MM.1S (cell line): ENCODE results near the gene RCN2.
A peak's percentile ranks its signal among the peaks of the same experiment; 100 is the strongest.

Experiments
- DNase-seq: peaks from one replicate; pipeline ENCODE4 v3.0.0-alpha.2; 2015
- H2AFZ ChIP-seq: fragments of 300-600 bp; sonication (generic); 2 replicates; pipeline ENCODE4 v1.6.0; 2016; ENCODE audit warnings: antibody characterized with exemption, low read length
- H3F3A ChIP-seq: fragments of 300-600 bp; sonication (generic); 2 replicates; pipeline ENCODE4 v1.6.1; 2016; ENCODE audit warnings: mild to moderate bottlenecking, antibody characterized with exemption, low read length, moderate library complexity, mixed read lengths; ENCODE audit not compliant: insufficient read depth
- H3K27ac ChIP-seq: fragments of 300-600 bp; sonication (generic); 2 replicates; pipeline ENCODE4 v1.5.1; 2016; ENCODE audit warnings: mild to moderate bottlenecking, low read length
- H3K27me3 ChIP-seq: fragments of 300-600 bp; sonication (generic); replicated peaks from 2 replicates; pipeline ENCODE4 v1.6.0; 2016; ENCODE audit warnings: low read length; ENCODE audit not compliant: insufficient read depth
- H3K36me3 ChIP-seq: fragments of 300-600 bp; sonication (generic); replicated peaks from 2 replicates; pipeline ENCODE4 v1.6.1; 2016; ENCODE audit warnings: mild to moderate bottlenecking, low read length, mixed read lengths; ENCODE audit not compliant: insufficient read depth
- H3K4me1 ChIP-seq: fragments of 300-600 bp; sonication (generic); 2 replicates; pipeline ENCODE4 v1.6.1; 2016; ENCODE audit warnings: low read length, mixed read lengths
- H3K4me2 ChIP-seq: fragments of 300-600 bp; sonication (generic); 2 replicates; pipeline ENCODE4 v1.6.0; 2016; ENCODE audit warnings: low read depth, low read length
- H3K4me3 ChIP-seq: fragments of 300-600 bp; sonication (generic); 2 replicates; pipeline ENCODE4 v1.5.1; 2016; ENCODE audit warnings: low read length, mixed read lengths
- H3K79me2 ChIP-seq: fragments of 300-600 bp; sonication (generic); 2 replicates; pipeline ENCODE4 v1.6.1; 2016; ENCODE audit warnings: mixed run types, low read length, mixed read lengths
- H3K9ac ChIP-seq: fragments of 300-600 bp; sonication (generic); 2 replicates; pipeline ENCODE4 v1.6.1; 2016; ENCODE audit warnings: low read length, mixed read lengths
- H3K9me2 ChIP-seq: fragments of 300-600 bp; sonication (generic); replicated peaks from 2 replicates; pipeline ENCODE4 v1.6.1; 2016; ENCODE audit warnings: mild to moderate bottlenecking, low read length, mixed read lengths; ENCODE audit not compliant: insufficient read depth
- H3K9me3 ChIP-seq: fragments of 300-600 bp; sonication (generic); replicated peaks from 2 replicates; pipeline ENCODE4 v1.6.1; 2016; ENCODE audit warnings: mild to moderate bottlenecking, low read length, mixed read lengths; ENCODE audit not compliant: insufficient read depth
- H4K20me1 ChIP-seq: fragments of 300-600 bp; sonication (generic); 2 replicates; pipeline ENCODE4 v1.6.1; 2016; ENCODE audit warnings: mild to moderate bottlenecking, low read length, moderate library complexity, mixed read lengths; ENCODE audit not compliant: insufficient read depth
- EZH2 ChIP-seq: fragments of 300-600 bp; sonication (generic); optimal IDR thresholded peaks from 2 replicates; pipeline ENCODE3; 2017; ENCODE audit warnings: low read depth, mild to moderate bottlenecking, antibody characterized with exemption, low read length, mixed read lengths
- EZH2phosphoT487 ChIP-seq: fragments of 300-600 bp; sonication (generic); IDR thresholded peaks from 2 replicates; pipeline ENCODE4 v1.6.1; 2018; ENCODE audit warnings: antibody characterized with exemption, low read length
- TF ChIP-seq, protein P1 (sequence below): fragments of 300-600 bp; sonication (generic); IDR thresholded peaks from 2 replicates; pipeline ENCODE4 v1.5.1; 2016; ENCODE audit warnings: antibody characterized with exemption, low read length, mixed read lengths

Gene RCN2

GRCh38 chr15:76930831-76931396, 635 bp upstream of the RCN2 start:
- peak; percentile 21 for DNase-seq
- H3F3A ChIP-seq = no peaks in the 10 kb centered on the region
- TF ChIP-seq EZH2phosphoT487 (no peak), EZH2 (no peak)
- TF ChIP-seq, protein P1, sequence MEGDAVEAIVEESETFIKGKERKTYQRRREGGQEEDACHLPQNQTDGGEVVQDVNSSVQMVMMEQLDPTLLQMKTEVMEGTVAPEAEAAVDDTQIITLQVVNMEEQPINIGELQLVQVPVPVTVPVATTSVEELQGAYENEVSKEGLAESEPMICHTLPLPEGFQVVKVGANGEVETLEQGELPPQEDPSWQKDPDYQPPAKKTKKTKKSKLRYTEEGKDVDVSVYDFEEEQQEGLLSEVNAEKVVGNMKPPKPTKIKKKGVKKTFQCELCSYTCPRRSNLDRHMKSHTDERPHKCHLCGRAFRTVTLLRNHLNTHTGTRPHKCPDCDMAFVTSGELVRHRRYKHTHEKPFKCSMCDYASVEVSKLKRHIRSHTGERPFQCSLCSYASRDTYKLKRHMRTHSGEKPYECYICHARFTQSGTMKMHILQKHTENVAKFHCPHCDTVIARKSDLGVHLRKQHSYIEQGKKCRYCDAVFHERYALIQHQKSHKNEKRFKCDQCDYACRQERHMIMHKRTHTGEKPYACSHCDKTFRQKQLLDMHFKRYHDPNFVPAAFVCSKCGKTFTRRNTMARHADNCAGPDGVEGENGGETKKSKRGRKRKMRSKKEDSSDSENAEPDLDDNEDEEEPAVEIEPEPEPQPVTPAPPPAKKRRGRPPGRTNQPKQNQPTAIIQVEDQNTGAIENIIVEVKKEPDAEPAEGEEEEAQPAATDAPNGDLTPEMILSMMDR = no peak

DNA sequence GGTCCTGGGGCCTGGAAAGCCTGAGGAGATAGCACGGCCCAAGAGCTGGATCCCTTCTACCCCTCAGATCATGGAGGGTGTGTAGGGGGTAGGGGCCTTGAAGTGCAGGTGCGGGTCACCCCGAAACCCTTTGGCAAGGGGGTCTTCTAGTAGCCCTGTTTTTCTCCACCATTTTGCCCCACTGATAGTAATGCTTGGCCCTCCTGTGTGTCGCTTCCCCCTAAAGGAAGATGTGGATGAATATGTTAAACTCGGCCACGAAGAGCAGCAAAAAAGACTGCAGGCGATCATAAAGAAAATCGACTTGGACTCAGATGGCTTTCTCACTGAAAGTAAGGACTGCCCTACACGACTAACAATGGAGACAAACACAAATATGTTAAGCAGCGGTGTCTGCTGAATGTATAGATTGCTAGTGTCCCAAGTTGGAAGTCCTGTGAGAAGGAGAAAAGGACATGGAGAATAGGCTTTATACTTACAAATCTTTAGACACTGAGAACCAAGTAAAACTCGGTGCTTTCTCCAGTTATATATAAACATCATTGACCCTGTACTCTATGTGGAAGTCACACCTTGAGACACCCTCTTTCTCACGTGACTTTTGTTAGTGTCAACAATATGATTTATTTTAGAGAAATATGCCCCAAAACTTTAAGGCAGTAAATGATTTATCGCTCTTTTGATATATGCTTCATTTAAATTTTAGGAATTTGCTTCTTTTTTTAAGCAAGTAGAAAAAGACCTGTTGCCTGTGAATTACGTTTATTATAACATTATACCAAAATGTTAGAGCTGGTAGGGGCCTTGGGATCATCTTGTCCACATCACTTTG, 802 bp downstream of the RCN2 start:
- peak; percentile 21 for DNase-seq
- H3K36me3 ChIP-seq = no peaks in the 10 kb centered on the region
- peak overlapping the region; percentile 80 for H2AFZ ChIP-seq
- peak overlapping the region; percentile 83 for H3K4me2 ChIP-seq
- no peak overlapping the region for H3K27ac ChIP-seq
- H3K27me3 ChIP-seq = no peaks in the 10 kb centered on the region
- peak overlapping the region; percentile 88 for H3K4me3 ChIP-seq
- H3K4me1 ChIP-seq = peaks cover 9% of the 10 kb centered on the region; the same call in 1 of the 2 replicates
- no peak for TF ChIP-seq EZH2phosphoT487
- TF ChIP-seq, protein P1 = no peak
- TF ChIP-seq EZH2 = no peak
- H3K9me2 ChIP-seq = no peaks in the 10 kb centered on the region
- no peaks in the 10 kb centered on the region for H4K20me1 ChIP-seq
- H3K9me3 ChIP-seq = no peaks in the 10 kb centered on the region
- H3F3A ChIP-seq = no peaks in the 10 kb centered on the region
- H3K9ac ChIP-seq = peak overlapping the region; percentile 80
- peaks cover 16% of the 10 kb centered on the region for H3K79me2 ChIP-seq

More at GRCh38 chr15:76930831-76931396, 635 bp upstream of the RCN2 start:
- H3K9me2 ChIP-seq = no peaks in the 10 kb centered on the region
- peak overlapping the region; percentile 95 for H2AFZ ChIP-seq
- H3K27ac ChIP-seq = peak overlapping the region; percentile 11; the same call in 1 of the 2 replicates
- H3K9ac ChIP-seq = peak overlapping the region; percentile 55; the same call in 1 of the 2 replicates
- peaks cover 9% of the 10 kb centered on the region; the same call in 1 of the 2 replicates for H3K4me1 ChIP-seq
- H3K4me2 ChIP-seq = peak overlapping the region; percentile 60
- H4K20me1 ChIP-seq = no peaks in the 10 kb centered on the region
- peaks cover 16% of the 10 kb centered on the region for H3K79me2 ChIP-seq
- H3K9me3 ChIP-seq = no peaks in the 10 kb centered on the region
- no peaks in the 10 kb centered on the region for H3K36me3 ChIP-seq
- H3K27me3 ChIP-seq = no peaks in the 10 kb centered on the region
- peak overlapping the region; percentile 73 for H3K4me3 ChIP-seq

GRCh38 chr15:76935620-76936019, 4.1 kb downstream of the RCN2 start:
- Histone ChIP-seq H3K9me3 (no peaks in the 10 kb centered on the region), H3K9me2 (no peaks in the 10 kb centered on the region), H2AFZ (no peak overlapping the region), H4K20me1 (no peaks in the 10 kb centered on the region), H3K4me2 (no peak overlapping the region), H3K79me2 (peaks cover 16% of the 10 kb centered on the region), H3K4me3 (no peak overlapping the region), H3F3A (no peaks in the 10 kb centered on the region), H3K27me3 (no peaks in the 10 kb centered on the region), H3K36me3 (no peaks in the 10 kb centered on the region; the same call in 1 of the 2 replicates), H3K9ac (no peak overlapping the region), H3K4me1 (peaks cover 8% of the 10 kb centered on the region; the same call in 1 of the 2 replicates), H3K27ac (no peak overlapping the region)
- TF ChIP-seq EZH2 = no peak
- TF ChIP-seq, protein P1 = no peak
- no peak for TF ChIP-seq EZH2phosphoT487
- DNase-seq = no peak
